ENCODE measurements around the gene DCDC2B. TPM values are rescaled to one million over a fixed set of nuclear protein-coding genes. Genes with fewer than 3 reads are reported as not detected.

The DCDC2B gene
- total RNA-seq, 1 experiment from 2014 or later: not detected

- DNase-seq (ENCODE audit: low read depth): peak; percentile 87
Observed at GRCh38 chr1:32221980-32222755, 13.3 kb downstream of the DCDC2B start, which contains the start of the genes EIF3I and TMEM234. EIF3I (plus strand) TSS chr1:32222407; CDS start chr1:32222442, 35 bp downstream. TMEM234 (minus strand) TSS chr1:32222353; CDS start chr1:32222322, 31 bp downstream.

GRCh38 chr1:32223683-32224082 is 14.8 kb downstream of the DCDC2B start:
- no peak for DNase-seq (ENCODE audit: low read depth)

GRCh38 chr1:32224285-32224684 is 15.4 kb downstream of the DCDC2B start:
- no peak for DNase-seq (ENCODE audit: low read depth)

GRCh38 chr1:32228771-32229170 is 19.9 kb downstream of the DCDC2B start:
- no peak for DNase-seq (ENCODE audit: low read depth)

GRCh38 chr1:32231843-32232432 is 23.0 kb downstream of the DCDC2B start:
- DNase-seq (ENCODE audit: low read depth): no peak

- no peak for DNase-seq (ENCODE audit: low read depth)
Observed at GRCh38 chr1:32232558-32233304, 23.8 kb downstream of the DCDC2B start.

GRCh38 chr1:32234792-32235191 is 25.9 kb downstream of the DCDC2B start:
- no peak for DNase-seq (ENCODE audit: low read depth)

GRCh38 chr1:32239337-32239736 is 30.4 kb downstream of the DCDC2B start:
- no peak for DNase-seq (ENCODE audit: low read depth)

GRCh38 chr1:32239790-32240139 is 30.9 kb downstream of the DCDC2B start:
- no peak for DNase-seq (ENCODE audit: low read depth)

GRCh38 chr1:32240140-32240951 is 31.5 kb downstream of the DCDC2B start:
- DNase-seq (ENCODE audit: low read depth): no peak

GRCh38 chr1:32241001-32241763 is 32.3 kb downstream of the DCDC2B start:
- DNase-seq (ENCODE audit: low read depth): no peak

- DNase-seq (ENCODE audit: low read depth): no peak
Observed at GRCh38 chr1:32242341-32242851, 33.5 kb downstream of the DCDC2B start.

- peak; percentile 81 for DNase-seq (ENCODE audit: low read depth)
Observed at GRCh38 chr1:32246888-32247273, 38.0 kb downstream of the DCDC2B start, which contains the start of gene FAM167B. FAM167B (plus strand) TSS chr1:32247222; CDS start chr1:32247422, 200 bp downstream.

GRCh38 chr1:32247452-32247851 is 38.6 kb downstream of the DCDC2B start:
- DNase-seq (ENCODE audit: low read depth): no peak

GRCh38 chr1:32247983-32248889 is 39.3 kb downstream of the DCDC2B start:
- peak; percentile 63 for DNase-seq (ENCODE audit: low read depth)

GRCh38 chr1:32249831-32250525 is 41.1 kb downstream of the DCDC2B start:
- DNase-seq (ENCODE audit: low read depth): peak; percentile 51

- DNase-seq (ENCODE audit: low read depth): no peak
Observed at GRCh38 chr1:32250893-32251716, 42.2 kb downstream of the DCDC2B start, which contains the start of gene LCK. LCK (plus strand) TSS chr1:32251265; CDS start chr1:32274330, 23,065 bp downstream.

All from HT1080 (cell line).